Right lung (tissue), 10 donors: ENCODE data around the gene IL17D. TPM values are rescaled to one million over a fixed set of nuclear protein-coding genes. Genes with fewer than 3 reads are reported as not detected.
A peak's percentile ranks its signal among the peaks of the same experiment; 100 is the strongest.
"Not testable (repeated sequence)": the region's sequence is repeated elsewhere in the genome, so short reads cannot be mapped to it uniquely, and the experiment has no call there.

Experiments used
- DNase-seq, 2 donors: peaks; one replicate each; pipeline ENCODE4 v3.0.0-alpha.2; 2013
- long read RNA-seq, 8 donors: transcript quantifications; one replicate each; lab custom pipeline, GENCODE V29; 2026
- polyA plus RNA-seq, 5 donors: library from polyadenylated mRNA; unstranded; fragments of 120-200 nt; gene quantifications; one replicate each; pipeline versions ENCODE4 v1.2.1 to v1.2.3, GENCODE V29; 2013; ENCODE audit warnings: inconsistent platforms in 1 of 5, low replicate concordance in 1 of 5; ENCODE audit not compliant: insufficient read length in 5 of 5, insufficient read depth in 1 of 5

Gene IL17D, protein sequence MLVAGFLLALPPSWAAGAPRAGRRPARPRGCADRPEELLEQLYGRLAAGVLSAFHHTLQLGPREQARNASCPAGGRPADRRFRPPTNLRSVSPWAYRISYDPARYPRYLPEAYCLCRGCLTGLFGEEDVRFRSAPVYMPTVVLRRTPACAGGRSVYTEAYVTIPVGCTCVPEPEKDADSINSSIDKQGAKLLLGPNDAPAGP
- 10 to 100 TPM in 1 of 5 donors, 1 to 10 TPM in 4; 8.0 to 13.3 (median 9.1) TPM for polyA plus RNA-seq
- long read RNA-seq, donor 1 = 0 reads
- long read RNA-seq, donor 2, partial matches to known transcripts = 5 of 14 reads
- long read RNA-seq, donor 2, other reads (novel, unspliced or antisense) = 9 of 14 reads
- long read RNA-seq, donor 3 = 0 reads
- long read RNA-seq, donor 4, partial matches to known transcripts = 18 of 18 reads
- long read RNA-seq, donor 4, other reads (novel, unspliced or antisense) = 0 of 18 reads
- long read RNA-seq, donor 5, partial matches to known transcripts = 45 of 45 reads
- long read RNA-seq, donor 5, other reads (novel, unspliced or antisense) = 0 of 45 reads
- long read RNA-seq, donor 6, partial matches to known transcripts = 13 of 38 reads
- long read RNA-seq, donor 6, other reads (novel, unspliced or antisense) = 25 of 38 reads
- long read RNA-seq, donor 7, partial matches to known transcripts = 16 of 35 reads
- long read RNA-seq, donor 7, other reads (novel, unspliced or antisense) = 19 of 35 reads
- long read RNA-seq, donor 8 = 0 reads

DNA sequence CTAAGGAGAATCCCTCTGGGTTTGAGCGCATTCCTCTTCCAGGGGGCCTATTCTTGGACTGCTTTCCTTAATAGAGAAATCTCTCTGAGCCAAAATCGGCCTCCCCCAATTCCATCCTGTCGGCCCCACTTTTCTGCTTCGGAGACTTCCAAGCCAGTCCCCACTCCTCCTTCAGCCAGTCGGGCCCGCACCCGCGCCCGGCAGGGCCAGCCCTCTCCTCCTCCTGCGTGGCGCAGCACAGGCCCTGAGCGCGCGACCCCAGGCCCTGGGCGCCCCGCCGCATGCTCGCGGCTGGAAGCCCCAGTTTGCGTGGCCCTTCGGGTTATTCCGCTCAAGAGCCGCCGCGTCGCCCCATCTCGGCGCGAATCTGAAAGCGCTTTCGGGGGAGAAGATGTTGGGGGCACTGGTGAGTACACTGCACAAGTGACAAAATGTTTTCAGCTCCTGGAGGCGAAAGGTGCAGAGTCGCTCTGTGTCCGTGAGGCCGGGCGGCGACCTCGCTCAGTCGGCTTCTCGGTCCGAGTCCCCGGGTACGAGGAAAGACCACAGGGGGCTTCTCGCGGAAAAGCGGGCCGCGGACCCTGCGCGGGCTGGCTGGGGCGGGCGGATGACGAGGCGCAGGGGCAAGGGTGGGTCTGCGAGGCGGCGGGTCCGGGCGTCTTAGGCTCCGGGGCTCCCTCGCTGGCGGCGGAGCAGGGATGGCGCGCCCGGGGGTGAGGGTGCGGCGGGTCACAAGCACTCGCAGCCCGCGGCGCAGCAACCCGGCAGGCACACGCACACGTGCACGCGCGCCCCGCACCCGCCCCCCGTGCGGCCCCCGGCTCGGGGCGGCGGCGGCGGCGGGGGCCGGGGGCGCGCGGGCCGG is at the start of gene IL17D:
Gene IL17D (plus strand): TSS at position 785 of the 865 bp plus-strand sequence. CDS start 303 bp downstream, outside the sequence.
- peak in 1 of 2 donors; percentile 34 for DNase-seq

GRCh38 chr13:20654156-20654555 is 49.3 kb upstream of the IL17D start:
- DNase-seq = no peak

DNA sequence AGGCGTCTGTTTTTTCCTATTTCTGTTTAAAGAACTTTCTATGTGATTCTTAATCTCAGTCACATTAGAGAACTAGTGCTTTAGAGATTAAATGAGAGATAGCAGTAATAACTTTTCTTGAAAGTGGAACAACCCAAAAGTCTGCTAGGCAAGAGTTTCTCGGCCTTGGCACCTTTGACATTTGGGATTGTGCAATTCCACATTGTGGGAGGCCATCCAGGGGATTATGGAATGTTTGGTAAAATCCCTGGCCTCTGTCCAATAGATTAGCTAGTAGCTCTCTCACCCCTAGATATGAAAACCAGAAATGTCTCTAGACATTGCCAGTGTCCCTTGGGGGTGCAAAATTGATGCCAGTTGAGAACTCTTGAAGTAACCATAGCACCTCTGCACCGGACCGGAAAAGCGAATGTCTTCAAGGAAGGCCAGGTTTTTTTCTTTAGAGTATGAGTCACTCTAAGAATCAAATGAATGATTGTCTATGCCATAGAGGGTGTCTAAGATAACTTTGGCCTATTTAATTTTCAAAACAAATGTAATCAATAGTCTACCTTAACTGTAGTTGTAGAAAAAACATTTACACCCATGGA is 45.0 kb upstream of the IL17D start:
- no peak for DNase-seq

- DNase-seq = no peak
These were observed 39.1 kb upstream of the IL17D start for GRCh38 chr13:20664351-20664750.

GRCh38 chr13:20666948-20667347 is 36.6 kb upstream of the IL17D start:
- DNase-seq = no peak

DNA sequence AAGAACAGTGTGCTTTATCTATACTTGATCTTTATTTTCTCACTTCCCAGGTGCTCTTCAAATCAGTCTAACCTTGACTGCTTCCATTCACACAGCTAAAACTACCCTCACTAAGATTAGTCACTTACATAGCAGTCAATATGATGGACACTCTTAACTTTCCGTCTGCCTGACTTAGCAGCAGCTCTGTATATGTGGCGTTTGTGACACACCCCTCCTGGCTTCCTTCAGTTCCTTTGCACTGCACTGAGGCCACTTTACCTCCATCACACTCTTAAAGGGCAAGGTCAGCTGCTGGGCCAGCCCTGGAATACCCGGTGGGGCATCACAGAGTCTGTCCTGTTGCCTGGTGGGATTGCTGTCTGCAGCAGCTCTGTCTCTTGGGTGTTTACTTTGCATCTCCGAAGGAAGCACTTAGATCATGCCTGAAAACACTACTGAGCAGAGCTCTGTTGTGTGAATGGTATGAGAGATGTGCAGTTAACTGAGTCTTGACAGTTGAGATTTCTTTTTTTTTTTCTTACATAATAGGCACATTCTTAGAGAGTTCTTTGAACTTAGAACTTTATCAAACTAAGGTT is 35.6 kb upstream of the IL17D start:
- DNase-seq = no peak

DNA sequence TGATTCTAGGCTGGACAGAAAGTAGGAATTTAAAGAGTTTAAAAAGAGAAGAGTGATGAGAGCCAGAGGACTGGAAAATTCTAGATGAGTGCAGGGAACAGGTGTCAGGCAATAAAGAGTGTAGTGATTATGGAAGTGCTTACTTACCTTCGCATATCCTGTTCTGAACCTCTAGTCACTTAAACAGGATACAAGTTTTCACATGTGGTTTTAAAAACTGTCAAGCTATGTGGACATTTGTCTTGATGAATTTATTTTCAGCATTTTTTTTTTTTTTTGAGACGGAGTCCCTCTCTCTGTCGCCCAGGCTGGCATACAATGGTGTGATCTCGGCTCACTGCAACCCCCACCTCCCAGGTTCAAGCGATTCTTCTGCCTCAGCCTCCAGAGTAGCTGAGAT is 34.3 kb upstream of the IL17D start:
- no peak for DNase-seq

- DNase-seq = no peak
These were observed 31.7 kb upstream of the IL17D start for GRCh38 chr13:20671789-20672188.

- no peak for DNase-seq
These were observed 30.7 kb upstream of the IL17D start for GRCh38 chr13:20672772-20673171.

DNA sequence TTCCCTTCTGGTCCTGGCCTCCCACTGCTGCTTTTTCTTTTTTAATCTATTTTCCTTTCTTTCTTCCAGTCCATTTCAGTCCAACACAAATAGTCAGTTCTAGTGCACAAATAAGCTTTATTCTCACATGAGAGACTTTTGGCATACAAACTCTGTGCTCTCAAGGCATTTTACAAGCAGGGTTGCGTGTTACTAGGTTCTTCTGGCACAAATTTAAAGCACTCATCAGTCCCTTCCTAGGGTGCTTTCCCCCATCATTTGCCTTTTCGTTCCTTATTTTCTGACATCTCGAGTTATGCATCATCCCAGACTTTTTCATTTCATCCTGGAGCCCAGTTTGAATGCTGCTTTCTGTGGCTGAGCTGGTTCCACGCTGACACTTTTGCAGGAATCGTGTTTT is 29.8 kb upstream of the IL17D start:
- no peak for DNase-seq

DNA sequence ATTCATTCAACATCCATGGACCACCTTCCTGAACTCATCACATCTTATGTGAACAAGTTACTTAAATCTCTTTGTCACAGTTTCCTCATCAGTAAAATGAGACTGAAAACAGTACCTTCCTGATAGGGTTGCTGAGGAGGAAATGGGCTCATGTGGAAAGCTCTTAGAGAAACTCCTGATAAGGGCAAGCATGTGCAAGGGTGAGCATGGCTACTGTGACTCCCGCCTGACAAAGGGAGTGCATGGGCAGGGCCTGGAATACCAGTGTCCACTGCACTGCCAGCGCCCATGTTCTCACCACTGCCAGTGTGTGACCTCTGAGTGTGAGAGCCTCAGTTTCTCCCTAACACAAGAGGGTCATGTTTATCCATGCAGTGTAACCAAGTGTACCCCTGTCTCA is 27.3 kb upstream of the IL17D start:
- no peak for DNase-seq

DNA sequence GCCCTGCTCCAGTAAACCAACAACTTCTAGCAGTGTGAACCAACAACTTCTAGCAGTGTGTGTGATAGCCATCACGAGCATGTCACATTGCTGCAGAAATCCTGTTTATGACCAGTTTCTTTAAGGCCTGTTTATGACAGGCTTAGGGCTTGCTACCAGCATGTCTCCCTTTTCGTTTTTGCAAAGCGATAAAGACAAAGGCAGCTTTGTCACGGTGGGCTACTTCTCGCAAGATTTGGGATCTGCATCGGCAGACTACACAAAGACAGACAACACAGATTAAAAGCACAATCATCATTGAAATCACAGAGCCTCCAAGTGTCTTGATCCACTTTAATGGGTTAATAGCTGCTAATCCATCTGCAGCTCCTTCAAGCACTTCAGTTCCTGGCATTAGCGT is 24.9 kb upstream of the IL17D start:
- DNase-seq = not testable (repeated sequence)

DNA sequence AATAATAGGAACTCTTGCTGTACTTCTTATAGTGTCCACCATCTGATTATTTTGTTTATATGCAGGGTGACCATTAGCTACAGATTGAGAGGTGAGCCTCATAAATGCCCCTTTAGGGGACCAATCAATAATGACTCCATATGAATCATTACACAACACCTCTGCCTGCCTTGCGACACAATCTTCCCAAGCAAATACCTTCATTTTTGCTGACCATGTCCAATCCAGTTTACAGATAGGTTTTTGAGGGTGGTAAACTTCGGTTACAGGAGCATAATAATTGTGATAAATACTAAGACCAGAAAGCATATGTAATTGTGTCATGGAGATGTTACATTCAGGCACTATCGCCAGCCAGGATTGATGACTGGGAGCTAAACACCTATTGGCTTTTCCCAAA is 23.6 kb upstream of the IL17D start:
- DNase-seq = no peak

GRCh38 chr13:20680416-20681080 is 23.0 kb upstream of the IL17D start:
- DNase-seq = no peak

GRCh38 chr13:20681481-20681880 is 22.0 kb upstream of the IL17D start:
- not testable (repeated sequence) for DNase-seq

GRCh38 chr13:20682061-20682460 is 21.4 kb upstream of the IL17D start:
- DNase-seq = no peak

- DNase-seq = no peak
These were observed 19.5 kb upstream of the IL17D start for GRCh38 chr13:20684041-20684440.

DNA sequence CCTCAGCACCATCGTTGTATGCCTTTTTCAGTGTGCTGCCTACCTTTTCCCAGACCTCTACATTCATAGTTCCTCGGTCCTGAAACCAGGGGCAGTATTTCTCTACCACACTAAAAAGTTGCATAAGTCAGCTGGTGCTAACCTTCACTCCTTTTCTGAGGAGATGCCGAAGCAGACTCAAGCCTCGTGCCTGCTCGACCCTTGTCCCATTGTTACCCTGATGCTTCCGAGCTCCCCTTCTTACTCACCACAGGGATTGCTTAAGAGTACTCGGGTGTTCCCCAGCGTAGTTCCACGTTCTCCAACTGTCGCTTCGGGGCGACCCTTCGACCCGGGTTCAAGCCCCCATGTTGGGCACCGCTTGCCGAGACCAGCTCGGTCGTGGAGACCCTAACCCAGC is 19.0 kb upstream of the IL17D start:
- no peak for DNase-seq

- DNase-seq = no peak
These were observed 18.4 kb upstream of the IL17D start for GRCh38 chr13:20685092-20685491.

DNA sequence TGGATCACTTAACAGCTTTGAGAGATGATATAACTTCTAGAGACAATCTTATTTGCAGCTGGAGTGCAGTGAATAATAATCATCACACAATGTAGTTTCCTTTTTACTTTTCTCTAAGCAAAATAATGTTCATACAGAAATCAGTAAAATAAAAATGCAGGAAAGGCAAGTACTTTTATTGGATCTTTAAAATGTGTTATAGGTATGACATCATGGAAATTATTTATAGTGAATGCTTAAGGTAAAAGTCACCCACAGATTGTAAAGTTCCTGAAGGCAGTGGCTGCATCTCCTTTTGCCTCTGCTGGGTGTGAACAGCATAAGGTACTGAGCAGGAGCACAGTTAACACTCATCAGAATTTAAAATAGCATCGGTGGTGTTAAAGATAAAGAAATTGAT is 17.3 kb upstream of the IL17D start:
- no peak for DNase-seq
